Measurements from ENCODE around the gene FZR1.

DNA sequence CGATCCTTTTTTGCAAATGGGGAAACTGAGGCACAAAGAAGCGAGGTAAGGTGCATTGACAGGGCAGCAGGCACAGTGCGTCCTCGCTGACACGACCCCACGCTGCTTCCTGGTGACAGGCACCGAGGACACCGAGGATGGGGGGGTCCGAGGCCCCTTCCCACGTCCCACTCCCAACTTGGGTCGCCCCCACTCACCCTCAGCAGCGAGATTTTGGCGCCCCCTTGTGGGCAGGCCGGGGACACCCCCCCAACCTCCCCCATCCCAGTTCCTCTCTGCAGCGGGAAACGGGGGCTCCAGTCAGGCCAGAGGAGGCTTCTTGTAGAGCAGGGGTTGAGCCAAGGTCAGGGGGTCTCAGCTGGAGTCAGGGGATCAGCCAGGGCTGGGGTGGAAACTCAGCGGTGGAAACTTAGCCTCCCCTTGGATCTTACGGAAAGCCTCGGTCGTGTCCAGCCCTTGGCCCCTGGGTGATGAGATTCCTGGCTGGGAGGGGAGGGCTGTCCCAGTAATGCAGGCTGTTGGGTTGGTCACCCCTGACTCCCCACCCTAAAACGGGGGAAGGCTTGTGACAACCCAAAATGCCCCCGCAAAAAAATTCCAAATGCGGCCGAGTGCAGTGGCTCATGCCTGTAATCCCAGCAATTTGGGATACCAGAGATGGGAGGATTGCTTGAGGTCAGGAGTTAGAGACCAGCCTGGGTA is 34.0 kb upstream of the FZR1 start:
- TF ChIP-seq, protein P1, sequence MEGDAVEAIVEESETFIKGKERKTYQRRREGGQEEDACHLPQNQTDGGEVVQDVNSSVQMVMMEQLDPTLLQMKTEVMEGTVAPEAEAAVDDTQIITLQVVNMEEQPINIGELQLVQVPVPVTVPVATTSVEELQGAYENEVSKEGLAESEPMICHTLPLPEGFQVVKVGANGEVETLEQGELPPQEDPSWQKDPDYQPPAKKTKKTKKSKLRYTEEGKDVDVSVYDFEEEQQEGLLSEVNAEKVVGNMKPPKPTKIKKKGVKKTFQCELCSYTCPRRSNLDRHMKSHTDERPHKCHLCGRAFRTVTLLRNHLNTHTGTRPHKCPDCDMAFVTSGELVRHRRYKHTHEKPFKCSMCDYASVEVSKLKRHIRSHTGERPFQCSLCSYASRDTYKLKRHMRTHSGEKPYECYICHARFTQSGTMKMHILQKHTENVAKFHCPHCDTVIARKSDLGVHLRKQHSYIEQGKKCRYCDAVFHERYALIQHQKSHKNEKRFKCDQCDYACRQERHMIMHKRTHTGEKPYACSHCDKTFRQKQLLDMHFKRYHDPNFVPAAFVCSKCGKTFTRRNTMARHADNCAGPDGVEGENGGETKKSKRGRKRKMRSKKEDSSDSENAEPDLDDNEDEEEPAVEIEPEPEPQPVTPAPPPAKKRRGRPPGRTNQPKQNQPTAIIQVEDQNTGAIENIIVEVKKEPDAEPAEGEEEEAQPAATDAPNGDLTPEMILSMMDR (IDR thresholded peaks at IDR 0.05), result peak; percentile 75 to 90 (median 83)
- no peak for TF ChIP-seq POLR2A (IDR thresholded peaks at IDR 0.05)

All from prostate gland (tissue), 2 donors.